Gastroesophageal sphincter (tissue), 4 donors: ENCODE results near the gene TTC7B. TPM values are rescaled to one million over a fixed set of nuclear protein-coding genes. Genes with fewer than 3 reads are reported as not detected.

Experiments
- ATAC-seq: fragments of 150-250 bp; one replicate; pipeline ENCODE4 v1.9.1; 2016; ENCODE audit warnings: mild to moderate bottlenecking, moderate library complexity
- H3K27ac ChIP-seq, 4 donors: fragments of 200-600 bp; sonication (generic) in 3 of 4; 1 replicate in 3 of 4; 2 replicates in 1 of 4; pipeline ENCODE4 v1.5.1; 2016 to 2019
- H3K27me3 ChIP-seq: fragments of 200-600 bp; sonication (generic); one replicate; pipeline ENCODE4 v1.5.1; 2019
- H3K36me3 ChIP-seq, 2 donors: fragments of 200-600 bp; sonication (generic); one replicate each; pipeline ENCODE4 v1.5.1; 2019; ENCODE audit warnings: control low read depth in 1 of 2
- H3K4me1 ChIP-seq, 3 donors: fragments of 200-600 bp; sonication (generic); 1 replicate in 2 of 3; 2 replicates in 1 of 3; pipeline ENCODE4 v1.5.1; 2016 to 2019; ENCODE audit warnings: control low read depth in 2 of 3
- H3K4me3 ChIP-seq, 2 donors: fragments of 200-600 bp; sonication (generic); one replicate each; pipeline ENCODE4 v1.5.1; 2019; ENCODE audit warnings: mild to moderate bottlenecking in 1 of 2, moderate library complexity in 1 of 2
- H3K9me3 ChIP-seq, 3 donors: fragments of 200-600 bp; sonication (generic); one replicate each; pipeline ENCODE4 v1.5.1; 2017 to 2019; ENCODE audit warnings: control low read depth in 2 of 3
- CTCF ChIP-seq, 4 experiments: fragments of 200-600 bp in 2 of 4; fragments of 450-650 bp in 2 of 4; sonication (generic) in 1 of 4; IDR thresholded peaks; one replicate each; pipeline ENCODE4 v1.5.1; 2017 to 2019; ENCODE audit warnings: antibody characterized with exemption in 4 of 4, mild to moderate bottlenecking in 2 of 4, moderate library complexity in 2 of 4
- EP300 ChIP-seq: sonication (generic); formaldehyde crosslinking; IDR thresholded peaks from one replicate; pipeline ENCODE4 v1.6.1; 2017; ENCODE audit warnings: antibody characterized with exemption, mild to moderate bottlenecking
- POLR2A ChIP-seq, 2 donors: fragments of 450-650 bp; IDR thresholded peaks; one replicate each; pipeline ENCODE4 v1.6.1; 2017; ENCODE audit warnings: antibody characterized with exemption in 2 of 2, mild to moderate bottlenecking in 2 of 2, moderate library complexity in 1 of 2
- POLR2AphosphoS5 ChIP-seq: sonication (generic); formaldehyde crosslinking; IDR thresholded peaks from one replicate; pipeline ENCODE4 v1.6.1; 2017; ENCODE audit warnings: antibody characterized with exemption
- WGBS, 2 donors: methylation state at CpG; one replicate each; pipeline ENCODE4 v1.1.5; 2018; ENCODE audit warnings: low coverage in 1 of 2; 5-methylcytosine and 5-hydroxymethylcytosine counted together
- total RNA-seq, 4 donors: library from RNA; depleted of rRNA; stranded (reverse); fragments of >200 nt; gene quantifications; one replicate each; pipeline ENCODE4 v1.1.0, GENCODE V29; 2016

TTC7B gene
- total RNA-seq, 4 donors from 2014 or later = 59.0 to 170 (median 64.1) TPM

DNA sequence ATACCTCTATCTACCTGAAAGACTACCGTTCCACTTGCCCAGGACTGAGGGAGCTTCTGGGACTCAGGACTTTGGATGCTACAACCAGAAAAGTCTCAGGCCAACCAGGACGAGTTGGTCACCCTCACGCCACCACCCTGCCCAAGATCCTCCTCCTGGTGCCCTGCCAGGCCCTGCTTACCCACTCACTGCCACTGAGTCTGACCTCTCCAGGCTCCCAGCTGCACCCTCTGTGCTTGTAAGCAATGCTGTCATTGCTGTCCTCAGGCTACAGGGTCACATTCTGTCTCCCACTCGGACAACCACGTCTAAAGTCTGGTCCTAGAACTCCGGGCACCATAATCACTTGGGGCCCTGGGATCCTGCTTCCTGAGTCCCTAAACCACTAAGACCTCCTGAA, 9.2 kb downstream of the TTC7B start:
- Histone ChIP-seq H3K27me3 (no peaks in the 10 kb centered on the region), H3K27ac (peak overlapping the region in 3 of 4 donors; percentile 64 to 72 (median 67)), H3K9me3 (no peaks in the 10 kb centered on the region), H3K36me3 (no peaks in the 10 kb centered on the region), H3K4me1 (peaks cover 3 to 72% (median 14%) of the 10 kb centered on the region in 3 donors), H3K4me3 (no peak overlapping the region)
- TF ChIP-seq CTCF (IDR thresholded peaks at IDR 0.05) (no peak), EP300 (no peak), POLR2A (IDR thresholded peaks at IDR 0.05) (no peak), POLR2AphosphoS5 (no peak)
- ATAC-seq = no peak
- WGBS, 2 donors = no CpG with 5 or more reads among the region's 6 CpGs

DNA sequence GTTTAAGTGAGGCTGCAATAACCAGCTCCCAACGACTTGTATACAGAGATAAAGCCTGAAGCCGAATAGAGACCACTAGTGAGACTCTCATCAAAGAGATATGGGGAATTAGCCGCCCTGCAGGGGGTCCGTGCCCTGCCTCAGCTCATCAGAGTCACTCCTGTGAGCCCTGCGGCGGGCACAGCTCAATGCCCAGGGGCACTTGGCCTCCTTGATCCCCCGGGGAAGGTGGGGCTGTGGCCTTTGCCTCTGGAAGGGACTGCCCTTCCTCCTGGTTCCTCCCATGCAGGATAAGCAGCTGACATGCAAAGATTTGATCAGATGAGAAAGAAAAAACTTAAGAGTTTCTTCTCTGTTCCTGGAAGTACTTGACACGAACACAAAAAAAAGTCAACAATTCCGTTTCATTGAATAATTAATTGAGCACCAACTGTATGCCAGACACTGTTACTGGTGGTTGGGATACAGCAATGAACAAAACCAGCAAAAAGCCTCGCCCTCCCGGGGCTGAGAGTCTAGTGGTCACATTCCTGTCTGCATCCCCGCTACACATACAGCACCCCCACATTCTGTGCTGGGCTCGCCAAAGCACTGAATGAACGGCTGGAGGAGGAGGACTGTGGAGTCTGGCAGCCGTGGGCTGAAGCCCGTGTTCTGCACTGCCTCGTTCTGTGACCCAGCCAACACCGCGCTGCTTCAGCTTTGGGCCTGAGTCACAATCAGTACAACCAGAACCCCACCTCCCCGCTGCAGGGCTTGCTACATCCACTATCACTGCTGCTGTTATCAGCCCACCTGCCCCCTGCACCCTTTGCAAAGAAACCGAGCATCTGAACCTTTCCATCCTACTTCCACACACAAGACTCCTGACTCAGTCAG, 10.3 kb downstream of the TTC7B start:
- Histone ChIP-seq H3K27me3 (no peaks in the 10 kb centered on the region), H3K27ac (peak overlapping the region in 1 of 4 donors; percentile 64), H3K4me3 (no peak overlapping the region), H3K9me3 (no peaks in the 10 kb centered on the region), H3K36me3 (no peaks in the 10 kb centered on the region), H3K4me1 (peaks cover 3 to 67% (median 14%) of the 10 kb centered on the region in 3 donors)
- TF ChIP-seq POLR2AphosphoS5 (no peak), CTCF (IDR thresholded peaks at IDR 0.05) (no peak), EP300 (no peak), POLR2A (IDR thresholded peaks at IDR 0.05) (no peak)
- no peak for ATAC-seq
- WGBS, 2 donors = 60 to 65% methylated on average over 8 to 12 of the region's 21 CpGs

DNA sequence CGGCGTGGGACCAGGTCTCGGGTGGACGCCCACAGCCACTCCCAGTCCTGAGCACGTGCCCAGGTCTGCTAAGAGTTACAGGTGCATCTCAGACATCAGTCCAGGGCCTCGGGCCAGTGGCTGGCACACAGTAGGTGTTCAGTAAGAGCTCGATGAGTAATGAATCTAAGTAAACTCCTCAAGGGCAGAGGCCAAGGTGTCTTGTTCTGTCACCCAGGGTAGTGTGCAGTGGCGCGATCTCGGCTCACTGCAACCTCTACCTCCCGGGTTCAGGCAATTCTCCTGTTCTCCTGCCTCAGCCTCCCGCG, 11.2 kb downstream of the TTC7B start:
- WGBS, 2 donors = 95% methylated on average over 8 of the region's 13 CpGs; no CpG with 5 or more reads in 1 of the 2 donors
- no peaks in the 10 kb centered on the region for H3K9me3 ChIP-seq
- ATAC-seq = no peak

GRCh38 chr14:90804292-90805083, 11.7 kb downstream of the TTC7B start:
- 90 to 100% methylated on average over 2 to 4 of the region's 18 CpGs for WGBS, 2 donors
- no peak for TF ChIP-seq POLR2A (IDR thresholded peaks at IDR 0.05)
- no peak for TF ChIP-seq CTCF (IDR thresholded peaks at IDR 0.05)
- TF ChIP-seq POLR2AphosphoS5 = no peak
- no peak for TF ChIP-seq EP300
- no peaks in the 10 kb centered on the region for H3K36me3 ChIP-seq
- no peak overlapping the region for H3K4me3 ChIP-seq
- no peak for ATAC-seq
- peak overlapping the region in 2 of 4 donors; percentile 46 to 50 for H3K27ac ChIP-seq
- H3K4me1 ChIP-seq = peaks cover 3 to 53% (median 14%) of the 10 kb centered on the region in 3 donors
- no peaks in the 10 kb centered on the region for H3K9me3 ChIP-seq
- H3K27me3 ChIP-seq = no peaks in the 10 kb centered on the region

More for the DNA sequence above, 11.2 kb downstream of the TTC7B start:
- peaks cover 3 to 58% (median 14%) of the 10 kb centered on the region in 3 donors for H3K4me1 ChIP-seq
- no peaks in the 10 kb centered on the region for H3K27me3 ChIP-seq
- H3K4me3 ChIP-seq = no peak overlapping the region
- no peak overlapping the region for H3K27ac ChIP-seq
- no peak for TF ChIP-seq EP300
- TF ChIP-seq CTCF (IDR thresholded peaks at IDR 0.05) = no peak
- TF ChIP-seq POLR2A (IDR thresholded peaks at IDR 0.05) = no peak
- no peak for TF ChIP-seq POLR2AphosphoS5
- no peaks in the 10 kb centered on the region for H3K36me3 ChIP-seq
